Activated T-cell treated with anti-CD3 and anti-CD28 coated beads for 24 hours (primary cell): Measurements from ENCODE around the gene SUSD4.

Experiments
- DNase-seq: peaks from one replicate; pipeline ENCODE4 v3.0.0-alpha.2; 2020; ENCODE audit warnings: low read depth

The SUSD4 gene

GRCh38 chr1:223329664-223330415, 34.1 kb downstream of the SUSD4 start:
- no peak for DNase-seq

GRCh38 chr1:223329252-223329651, 34.7 kb downstream of the SUSD4 start:
- DNase-seq: no peak

DNA sequence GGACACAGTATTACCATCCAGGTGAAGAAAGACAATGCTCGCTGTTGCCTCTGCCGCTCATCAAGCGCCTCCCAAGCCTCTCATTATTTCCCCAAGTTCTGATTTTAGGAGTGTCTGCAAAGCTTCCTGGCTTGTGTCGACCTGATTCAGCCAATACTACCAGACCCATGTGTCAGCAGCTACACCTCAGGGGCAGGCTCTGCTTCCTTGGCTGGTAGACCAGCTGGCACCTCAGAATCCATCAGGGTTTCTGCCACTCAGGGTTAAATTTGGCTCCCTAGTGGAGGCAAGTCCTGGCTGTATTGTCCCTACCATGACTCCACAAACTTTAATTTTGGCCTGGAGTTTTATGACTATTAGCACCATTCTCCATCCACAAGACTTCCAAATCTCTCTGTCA, 35.4 kb downstream of the SUSD4 start:
- DNase-seq: no peak

DNA sequence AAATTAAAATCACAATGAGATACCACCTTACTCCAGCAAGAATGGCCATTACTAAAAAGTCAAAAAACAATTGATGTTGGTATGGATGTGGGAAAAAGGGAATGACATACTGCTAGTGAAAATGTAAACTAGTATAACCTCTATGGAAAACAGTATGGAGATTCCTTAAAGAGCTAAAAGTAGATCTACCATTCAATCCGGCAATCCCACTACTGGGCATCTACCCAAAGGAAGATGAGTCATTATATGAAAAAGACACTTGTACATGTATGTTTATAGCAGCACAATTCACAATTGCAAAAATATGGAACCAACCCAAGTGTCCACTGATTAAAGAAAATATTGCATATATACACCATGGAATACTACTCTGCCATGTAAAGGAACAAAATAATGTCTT, 37.2 kb downstream of the SUSD4 start:
- no peak for DNase-seq

- DNase-seq: no peak
Observed at GRCh38 chr1:223323491-223324484, 40.2 kb downstream of the SUSD4 start.

DNA sequence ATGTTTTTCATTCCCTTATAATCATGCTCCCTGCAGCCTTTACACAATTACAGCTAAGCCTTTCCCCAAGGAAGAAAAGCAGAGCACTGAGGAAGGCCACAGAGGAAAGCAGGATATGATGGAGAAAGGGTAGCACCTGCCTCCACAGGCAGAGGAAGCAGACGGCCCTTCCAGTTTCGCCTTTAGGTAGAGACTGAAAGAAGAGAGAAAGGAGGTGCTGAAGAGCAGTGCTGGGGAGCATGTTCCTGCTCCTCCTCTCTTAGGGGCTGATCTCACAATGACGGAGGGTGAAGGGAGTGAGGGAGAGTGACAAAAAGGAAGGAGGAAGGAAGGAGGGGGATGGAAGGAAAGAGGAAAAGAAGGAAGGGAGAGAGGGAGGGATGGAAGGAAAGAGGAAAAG, 41.1 kb downstream of the SUSD4 start:
- DNase-seq: no peak

- no peak for DNase-seq
Observed at GRCh38 chr1:223320959-223321358, 43.0 kb downstream of the SUSD4 start.

DNA sequence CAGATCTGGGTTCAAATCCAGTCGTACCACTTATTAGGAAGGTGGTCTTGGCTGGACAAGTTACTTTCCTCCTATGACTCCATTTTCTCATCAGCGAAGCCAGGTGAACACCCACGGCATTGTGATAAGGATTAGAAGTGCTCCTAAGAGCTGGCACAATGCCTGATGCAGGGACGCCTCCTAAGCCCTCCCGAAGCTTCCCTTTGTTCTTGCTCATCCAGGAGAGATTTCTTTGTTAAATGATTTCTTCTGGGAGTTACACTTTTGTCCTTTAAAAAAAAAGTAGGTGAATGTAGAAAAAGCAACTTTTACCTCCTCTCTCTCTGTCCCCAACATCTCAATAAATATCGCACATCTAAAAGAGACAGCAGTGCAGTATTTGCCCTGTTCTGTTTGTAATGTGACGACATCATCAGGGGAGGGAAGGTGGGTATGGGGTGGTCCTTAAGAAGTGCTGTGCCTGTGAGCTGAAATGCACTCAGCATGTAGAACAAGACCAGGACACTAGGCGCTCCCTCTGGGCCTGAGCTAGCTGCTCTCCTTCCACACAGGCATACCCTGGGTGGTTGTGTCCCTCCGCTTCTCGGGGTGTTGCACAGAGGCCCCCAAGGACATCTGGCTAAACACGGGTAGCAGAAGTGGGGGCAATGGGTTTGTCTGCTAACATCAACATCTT, 43.9 kb downstream of the SUSD4 start:
- DNase-seq: no peak

DNA sequence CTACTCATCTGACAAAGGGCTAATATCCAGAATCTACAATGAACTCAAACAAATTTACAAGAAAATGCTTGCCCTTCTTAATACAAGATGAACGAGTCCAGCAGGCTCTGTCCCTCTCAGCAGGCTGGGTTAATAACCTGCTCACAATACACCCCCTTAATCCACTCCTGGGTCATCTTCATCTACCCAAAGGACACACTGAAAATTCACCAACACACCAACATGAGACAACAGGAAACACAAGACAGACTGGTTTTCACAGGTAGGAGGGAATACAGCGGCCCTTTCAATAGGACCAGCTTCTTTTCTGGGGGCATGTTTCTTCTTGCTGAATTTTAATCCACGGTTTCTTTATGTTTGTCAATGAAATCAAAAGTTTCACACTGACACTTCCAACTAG, 44.6 kb downstream of the SUSD4 start:
- no peak for DNase-seq

GRCh38 chr1:223316082-223316481, 47.9 kb downstream of the SUSD4 start:
- no peak for DNase-seq

DNA sequence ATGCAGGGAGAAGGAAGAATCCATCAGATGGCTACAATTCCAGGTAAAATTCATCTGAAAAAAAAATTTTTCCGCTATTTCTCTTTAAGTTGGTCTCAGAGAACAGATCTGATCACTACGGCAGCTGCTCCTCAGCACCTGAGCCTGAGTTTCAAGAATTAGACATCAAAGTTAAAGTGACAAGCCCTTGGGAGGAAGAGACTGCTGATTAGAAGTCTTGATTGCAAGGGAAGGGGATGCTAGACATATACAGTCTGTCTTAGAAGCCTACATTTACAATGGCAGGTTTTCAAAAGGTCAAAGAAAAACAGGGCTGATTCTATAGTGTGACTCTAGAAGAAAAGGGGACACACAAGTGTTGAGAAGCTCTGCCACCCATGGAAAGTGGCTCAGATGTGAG, 48.3 kb downstream of the SUSD4 start:
- no peak for DNase-seq

DNA sequence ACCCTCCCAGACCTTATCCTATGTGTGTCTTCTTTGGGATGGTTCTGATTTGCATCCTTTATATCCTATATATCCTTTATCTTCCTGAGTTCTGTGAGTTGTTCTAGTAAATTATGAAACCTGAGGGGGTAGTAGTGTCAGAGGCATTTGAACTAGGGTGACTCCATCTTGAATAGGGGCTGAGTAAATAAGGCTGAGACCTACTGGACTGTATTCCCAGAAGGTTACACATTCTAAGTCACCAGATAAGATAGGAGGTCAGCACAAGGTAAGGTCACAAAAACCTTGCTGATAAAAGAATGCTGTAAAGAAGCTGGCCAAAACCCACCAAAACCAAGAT, 50.6 kb downstream of the SUSD4 start:
- no peak for DNase-seq

GRCh38 chr1:223312705-223313414, 51.1 kb downstream of the SUSD4 start:
- DNase-seq: no peak

DNA sequence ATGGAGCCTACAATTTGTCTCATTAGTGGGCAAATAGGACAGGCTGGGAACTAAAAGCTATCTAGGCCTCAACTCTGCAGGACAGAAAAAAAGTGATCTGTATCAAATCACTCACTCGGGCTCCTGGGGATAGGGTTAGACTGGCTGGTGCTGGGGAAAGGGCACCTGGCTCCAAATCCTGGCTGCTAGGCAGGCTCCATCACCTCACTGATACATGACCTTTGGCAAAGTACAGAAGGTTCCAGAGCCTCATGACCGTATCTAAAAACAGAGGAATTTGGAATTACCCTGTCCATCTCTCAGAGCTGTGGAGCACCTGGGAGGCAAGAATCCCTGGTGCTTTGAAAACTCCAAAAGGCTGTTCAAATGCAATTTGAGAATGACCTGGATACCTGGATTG, 51.7 kb downstream of the SUSD4 start:
- no peak for DNase-seq

- DNase-seq: no peak
Observed at GRCh38 chr1:223311826-223312225, 52.1 kb downstream of the SUSD4 start.

DNA sequence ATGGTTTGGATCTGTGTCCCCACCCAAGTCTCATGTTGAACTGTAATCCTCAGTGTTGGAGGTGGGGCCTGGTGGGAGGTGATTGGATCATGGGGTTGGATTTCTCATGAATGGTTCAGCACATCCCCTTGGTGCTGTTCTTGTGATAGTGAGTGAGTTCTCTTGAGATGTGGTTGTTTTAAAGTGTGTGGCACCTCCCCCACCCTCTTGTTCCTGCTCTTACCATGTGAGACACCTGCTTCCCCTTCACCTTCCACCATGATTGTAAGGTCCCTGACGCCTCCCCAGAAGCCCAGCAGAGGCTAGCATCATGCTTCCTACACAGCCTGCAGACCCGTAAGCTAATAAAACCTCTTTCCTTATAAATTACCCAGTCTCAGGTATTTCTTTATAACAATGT, 55.8 kb downstream of the SUSD4 start:
- no peak for DNase-seq

DNA sequence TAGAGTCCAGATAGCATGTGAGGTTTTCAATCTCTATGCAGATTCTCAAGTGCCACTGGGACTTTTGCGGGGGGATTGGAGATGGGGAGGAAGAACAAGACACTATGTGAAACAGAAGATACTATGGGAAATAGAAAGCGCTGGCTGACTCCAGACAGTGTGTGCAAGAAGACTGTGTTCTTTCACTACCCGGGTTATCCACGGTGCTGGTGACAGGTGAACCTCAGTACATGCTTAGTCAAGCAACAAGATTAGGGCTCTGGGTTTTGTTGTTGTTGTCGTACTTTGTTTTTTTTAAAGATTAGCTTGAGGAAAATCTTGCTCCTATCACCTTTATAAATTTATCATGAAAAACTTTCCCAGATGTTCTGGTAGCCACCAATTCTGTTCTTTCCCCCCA, 56.4 kb downstream of the SUSD4 start:
- DNase-seq: no peak

DNA sequence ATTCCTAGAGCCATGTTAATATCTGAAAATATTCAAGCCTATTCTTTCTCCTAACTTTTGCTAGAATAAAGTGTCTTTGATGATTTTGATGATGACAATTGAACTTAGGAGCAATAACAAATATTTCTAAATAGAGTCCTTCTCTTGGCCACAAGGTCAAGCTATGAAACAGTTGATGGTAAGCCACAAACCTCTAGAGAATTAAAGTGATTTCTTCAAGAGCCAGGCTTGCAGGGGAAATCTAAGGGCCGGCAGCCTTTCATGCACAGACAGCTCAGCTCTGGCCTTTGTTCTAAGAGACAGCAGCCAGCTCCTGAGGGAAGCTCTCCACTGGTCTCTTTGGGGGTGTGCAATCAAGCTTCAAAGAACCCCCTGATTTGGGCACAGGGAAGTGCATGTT, 59.0 kb downstream of the SUSD4 start:
- no peak for DNase-seq

- DNase-seq: no peak
Observed at GRCh38 chr1:223301371-223301770, 62.6 kb downstream of the SUSD4 start.

- DNase-seq: no peak
Observed at GRCh38 chr1:223299553-223299952, 64.4 kb downstream of the SUSD4 start.

DNA sequence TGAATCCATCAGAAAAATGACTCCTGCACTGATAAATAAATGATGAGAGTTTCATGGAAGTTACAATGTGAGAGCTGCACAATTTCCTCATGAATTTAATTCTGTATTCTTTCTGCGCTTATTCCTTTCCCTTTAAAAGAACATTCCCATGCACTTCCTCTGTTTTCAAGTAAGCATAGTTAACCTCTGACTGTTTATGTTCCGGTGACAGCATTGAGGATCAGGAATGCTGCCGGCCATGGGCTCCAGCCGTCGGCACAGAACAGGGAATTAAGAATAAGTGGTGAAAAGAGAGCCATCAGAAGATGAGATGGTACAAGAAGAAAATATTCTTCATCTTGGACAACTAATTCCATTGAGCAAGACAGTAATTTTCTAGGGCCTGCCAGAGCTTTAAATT, 65.3 kb downstream of the SUSD4 start:
- DNase-seq: no peak

- no peak for DNase-seq
Observed at GRCh38 chr1:223297800-223298199, 66.2 kb downstream of the SUSD4 start.
